Heart right ventricle (tissue), 16 donors: ENCODE data around the gene SERPIND1. TPM values are rescaled to one million over a fixed set of nuclear protein-coding genes. Genes with fewer than 3 reads are reported as not detected.

Experiments used
- ATAC-seq, 8 donors: fragments of 200-7000 bp; cut with Tn5 transposase; one replicate each; pipeline ENCODE4 v1.9.1; 2020; ENCODE audit warnings: mild to moderate bottlenecking in 8 of 8, moderate library complexity in 8 of 8, moderate number of reproducible peaks in 1 of 8
- DNase-seq, 2 donors: peaks; one replicate each; pipeline ENCODE4 v3.0.0-alpha.2; 2020
- H3K27ac ChIP-seq, 10 donors: fragments of 200-600 bp; sonication (generic) in 2 of 10; one replicate each; pipeline versions ENCODE4 v1.5.0 to v1.8.0; 2020 to 2022; ENCODE audit warnings: mild to moderate bottlenecking in 3 of 10
- H3K27me3 ChIP-seq, 7 donors: fragments of 200-600 bp; one replicate each; pipeline ENCODE4 v1.8.0; 2021 to 2022; ENCODE audit warnings: mild to moderate bottlenecking in 2 of 7
- H3K36me3 ChIP-seq, 9 donors: fragments of 200-600 bp; sonication (generic) in 1 of 9; one replicate each; pipeline versions ENCODE4 v1.5.0 to v1.8.0; 2020 to 2022; ENCODE audit warnings: mild to moderate bottlenecking in 2 of 9
- H3K4me1 ChIP-seq, 9 donors: fragments of 200-600 bp; sonication (generic) in 1 of 9; one replicate each; pipeline versions ENCODE4 v1.5.0 to v1.8.0; 2020 to 2022; ENCODE audit warnings: mild to moderate bottlenecking in 4 of 9
- H3K4me3 ChIP-seq, 10 donors: fragments of 200-600 bp; sonication (generic) in 2 of 10; one replicate each; pipeline versions ENCODE4 v1.5.0 to v1.8.0; 2020 to 2022; ENCODE audit warnings: mild to moderate bottlenecking in 7 of 10, moderate library complexity in 2 of 10
- H3K9me3 ChIP-seq, 11 donors: fragments of 200-600 bp in 10 of 11; sonication (generic) in 2 of 11; one replicate each; pipeline versions ENCODE4 v1.5.0 to v1.8.0; 2013 to 2022; ENCODE audit warnings: mild to moderate bottlenecking in 2 of 11, control low read depth in 1 of 11, moderate library complexity in 1 of 11
- CTCF ChIP-seq, 9 donors: fragments of 200-600 bp; sonication (generic) in 2 of 9; IDR thresholded peaks; one replicate each; pipeline versions ENCODE4 v1.5.0 to v1.8.0; 2021 to 2022; ENCODE audit warnings: antibody characterized with exemption in 9 of 9, mild to moderate bottlenecking in 5 of 9, moderate library complexity in 1 of 9
- WGBS, 2 donors: extraction: QIAGEN DNeasy Blood & Tissue Kit; methylation state at CpG; one replicate each; pipeline ENCODE4 v1.1.7; 2013; ENCODE audit warnings: inconsistent platforms in 1 of 2; 5-methylcytosine and 5-hydroxymethylcytosine counted together
- intact Hi-C, 10 donors: fragments of 100-400 bp; cut with DNase I; formaldehyde crosslinking; loops; one replicate each; pipeline versions ENCODE4 v1.11.1 to v1.14.2; 2022
- polyA plus RNA-seq, 2 donors: library from polyadenylated mRNA; stranded (reverse); fragments of 200-250 nt; gene quantifications; one replicate each; pipeline ENCODE4 v1.2.3, GENCODE V29; 2013
- total RNA-seq, 10 donors: library from RNA; stranded (reverse); fragmentation: NEBNext Ultra II Directional in 3 of 10; extraction: Animal tissue kit (Norgen Biotek cat#: 25700) in 3 of 10; gene quantifications; one replicate each; pipeline versions ENCODE4 v1.2.1 to v1.2.4, GENCODE V29; 2021 to 2023
- donor health status: Arrhythmogenic right ventricular cardiomyopathy.
- donor health status: ischemic (EF 13 %, LVEDD 7.1; RV severe dilation, severe dysfunction).
- donor health status: healthy with polysubstance abuse.
- donor health status: DM: no; HTN: yes; CAD: no.
- donor health status: DM: no; HTN: no; CAD: no.
- donor health status: ischemic (EF 25% LVEDD 6.9; RV normal size, moderate dysfunction).
- donor health status: ischemic (EF 25% LVEDD 5.7; RV mildly dilated, moderate dysfunction).
- donor health status: healthy.
- donor health status: DM: yes; HTN: yes; CAD: no.
- donor health status: Ischemic cardiomyopathy.
- donor health status: ischemic (EF 35%, LVEDD 5.7; RV mildly dilated, moderate dysfunction).
- donor health status: nonischemic (EF 11% LVEDD 7.7; RV severe dilation, severe dysfunction).
- donor health status: DM: yes; HTN: yes; CAD: no.
- donor health status: PGD.
- donor health status: ischemic (EF 29% LVEDD 5.4; RV normal size, mild dysfunction).
- donor health status: nonischemic (EF 23%, LVEDD 6.1; RV moderate dilation, normal function).

Gene SERPIND1
- total and polyA plus RNA-seq, 12 donors = 0.07 to 0.26 (median 0.09) TPM; not detected in 7

GRCh38 chr22:20774882-20775281 is 969 bp downstream of the SERPIND1 start:
- DNase-seq (no peak), ATAC-seq (no peak)
- 92 to 95% methylated on average over 4 of the region's 4 CpGs for WGBS, 2 donors
- Histone ChIP-seq H3K9me3 (no peaks in the 10 kb centered on the region), H3K36me3 (peaks cover 0 to 60% (median 0%) of the 10 kb centered on the region in 9 donors), H3K27me3 (no peaks in the 10 kb centered on the region), H3K4me1 (peaks cover 0 to 20% (median 9%) of the 10 kb centered on the region in 9 donors), H3K4me3 (no peak overlapping the region), H3K27ac (peak overlapping the region in 1 of 10 donors; percentile 11)
- no peak for TF ChIP-seq CTCF (IDR thresholded peaks at IDR 0.05)
- intact Hi-C loops = no loop called here

- H3K36me3 ChIP-seq = peaks cover 0 to 62% (median 0%) of the 10 kb centered on the region in 9 donors
Observed at GRCh38 chr22:20775342-20775895, 1.5 kb downstream of the SERPIND1 start.

GRCh38 chr22:20776624-20777405 is 2.9 kb downstream of the SERPIND1 start:
- DNase-seq (no peak), ATAC-seq (no peak)
- no peak for TF ChIP-seq CTCF (IDR thresholded peaks at IDR 0.05)
- H3K4me1 ChIP-seq = peaks cover 0 to 20% (median 10%) of the 10 kb centered on the region in 9 donors
- no peaks in the 10 kb centered on the region for H3K9me3 ChIP-seq
- intact Hi-C loops = no loop called here
- peaks cover 0 to 69% (median 0%) of the 10 kb centered on the region in 9 donors for H3K36me3 ChIP-seq
- 95 to 96% methylated on average over 17 of the region's 17 CpGs for WGBS, 2 donors
- peak overlapping the region in 3 of 10 donors; percentile 42 to 53 (median 47) for H3K27ac ChIP-seq
- no peaks in the 10 kb centered on the region for H3K27me3 ChIP-seq
- no peak overlapping the region for H3K4me3 ChIP-seq

More at GRCh38 chr22:20775342-20775895, 1.5 kb downstream of the SERPIND1 start:
- WGBS, 2 donors = 51 to 58% methylated on average over 4 of the region's 4 CpGs
- Histone ChIP-seq H3K27me3 (no peaks in the 10 kb centered on the region), H3K27ac (peak overlapping the region in 2 of 10 donors; percentile 11 to 40), H3K9me3 (no peaks in the 10 kb centered on the region), H3K4me1 (peaks cover 0 to 20% (median 9%) of the 10 kb centered on the region in 9 donors), H3K4me3 (no peak overlapping the region)
- no peak for ATAC-seq
- TF ChIP-seq CTCF (IDR thresholded peaks at IDR 0.05) = no peak
- no peak for DNase-seq
- intact Hi-C loops = no loop called here

- no peak overlapping the region for H3K4me3 ChIP-seq
- H3K4me1 ChIP-seq = peaks cover 0 to 20% (median 10%) of the 10 kb centered on the region in 9 donors
- peak overlapping the region in 6 of 10 donors; percentile 5 to 53 (median 40) for H3K27ac ChIP-seq
- intact Hi-C loops = no loop called here
- 84 to 88% methylated on average over 10 of the region's 10 CpGs for WGBS, 2 donors
- H3K9me3 ChIP-seq = no peaks in the 10 kb centered on the region
- H3K27me3 ChIP-seq = no peaks in the 10 kb centered on the region
- DNase-seq (no peak), ATAC-seq (peak in 7 of 8 donors; percentile 56 to 94 (median 80))
- peaks cover 0 to 69% (median 0%) of the 10 kb centered on the region in 9 donors for H3K36me3 ChIP-seq
- peak in 4 of 9 donors; percentile 8 to 27 (median 12) for TF ChIP-seq CTCF (IDR thresholded peaks at IDR 0.05)
Observed at GRCh38 chr22:20777420-20778177, 3.7 kb downstream of the SERPIND1 start.
